NCI-H2227 (cell line): ENCODE results near the gene MYO18B.

Experiments used
- DNase-seq: peaks from one replicate; lab custom pipeline; 2025; ENCODE audit not compliant: unreplicated experiment; lab: John Stamatoyannopoulos, UW

The MYO18B gene

DNA sequence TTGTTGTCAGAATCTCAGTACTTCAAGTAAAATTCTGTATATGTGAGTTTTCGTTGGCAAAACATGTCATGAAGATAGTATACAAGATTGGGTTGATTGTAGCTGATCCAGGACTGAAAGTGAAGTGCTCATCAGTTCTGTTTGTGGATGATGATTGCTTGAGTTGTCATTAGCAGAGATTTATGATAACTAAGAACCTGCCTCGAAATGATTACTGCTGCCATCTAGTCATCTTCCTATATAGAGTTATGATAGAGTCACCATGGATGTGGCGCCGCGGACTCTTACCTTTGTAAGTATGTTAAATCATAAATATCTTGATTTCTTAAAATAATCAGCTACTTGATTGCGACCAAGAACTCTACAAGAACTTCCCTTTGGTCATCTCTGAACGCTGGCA lies 27.9 kb upstream of the MYO18B start:
- no peak for DNase-seq

DNA sequence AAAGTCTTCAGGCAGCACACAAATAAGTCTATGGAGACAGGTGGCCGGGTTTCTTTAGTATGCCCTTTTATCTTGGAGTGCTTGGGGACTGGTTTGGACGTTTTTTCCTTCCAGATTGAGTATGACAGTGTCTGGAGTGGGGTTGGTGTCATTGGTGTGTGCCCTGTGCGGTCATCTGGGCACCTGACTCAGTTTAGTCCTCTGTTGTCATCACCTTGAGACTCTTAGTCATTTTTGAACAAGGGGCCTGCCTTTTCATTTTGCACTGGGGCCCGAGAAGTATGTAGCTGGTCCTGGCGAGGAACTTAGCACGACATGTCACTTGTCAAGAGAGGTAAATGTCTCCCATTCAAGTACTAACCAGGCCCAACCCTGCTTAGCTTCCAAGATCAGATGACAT lies 27.2 kb upstream of the MYO18B start:
- DNase-seq: no peak

DNA sequence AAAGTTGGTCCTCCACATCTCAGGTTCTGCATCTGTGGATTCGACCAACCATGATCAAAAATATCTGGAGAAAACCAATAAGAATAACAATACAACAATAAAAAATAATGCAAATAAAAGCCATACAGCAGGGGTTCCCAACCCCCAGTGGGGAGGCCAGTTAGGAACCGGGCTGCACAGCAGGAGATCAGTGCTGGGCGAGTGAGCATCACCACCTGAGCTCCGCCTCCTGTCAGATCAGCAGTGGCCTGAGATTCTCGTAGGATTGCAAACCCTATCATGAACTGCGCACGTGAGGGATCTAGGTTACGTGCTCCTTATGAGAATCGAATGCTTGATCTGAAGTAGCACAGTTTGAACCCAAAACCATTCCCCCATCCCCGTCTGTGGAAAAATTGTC lies 25.4 kb upstream of the MYO18B start:
- no peak for DNase-seq

DNA sequence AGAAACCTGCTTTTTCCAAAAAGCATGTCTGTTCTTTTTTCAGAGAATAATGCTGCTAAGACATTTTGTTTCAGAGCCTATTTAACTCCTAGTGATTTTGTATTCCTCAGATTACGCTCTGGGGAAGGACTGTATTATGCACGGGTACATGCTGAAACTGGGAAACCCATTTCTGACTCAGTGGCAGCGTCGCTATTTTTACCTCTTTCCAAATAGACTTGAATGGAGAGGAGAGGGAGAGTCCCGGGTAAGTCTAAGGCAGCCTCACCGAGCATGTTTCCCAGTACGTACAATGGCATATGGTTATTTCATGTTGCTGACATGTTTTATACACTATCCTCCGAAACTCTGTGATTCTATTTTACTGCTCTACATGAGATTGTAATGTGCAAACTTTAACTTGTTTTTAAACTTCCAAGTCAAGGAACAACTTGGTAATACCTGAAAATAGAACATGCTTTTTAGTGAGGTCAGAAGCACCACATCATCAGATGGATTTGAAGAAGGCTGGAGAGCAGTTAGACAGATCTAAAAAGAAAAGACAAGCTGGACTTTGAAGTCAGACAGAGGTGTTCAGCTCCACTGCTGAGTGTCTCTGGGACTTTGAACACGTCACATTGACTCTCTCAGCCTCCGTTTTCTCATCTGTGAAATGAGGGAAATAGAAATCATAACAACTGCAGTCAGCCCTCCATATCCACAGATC lies 23.7 kb upstream of the MYO18B start:
- no peak for DNase-seq

DNA sequence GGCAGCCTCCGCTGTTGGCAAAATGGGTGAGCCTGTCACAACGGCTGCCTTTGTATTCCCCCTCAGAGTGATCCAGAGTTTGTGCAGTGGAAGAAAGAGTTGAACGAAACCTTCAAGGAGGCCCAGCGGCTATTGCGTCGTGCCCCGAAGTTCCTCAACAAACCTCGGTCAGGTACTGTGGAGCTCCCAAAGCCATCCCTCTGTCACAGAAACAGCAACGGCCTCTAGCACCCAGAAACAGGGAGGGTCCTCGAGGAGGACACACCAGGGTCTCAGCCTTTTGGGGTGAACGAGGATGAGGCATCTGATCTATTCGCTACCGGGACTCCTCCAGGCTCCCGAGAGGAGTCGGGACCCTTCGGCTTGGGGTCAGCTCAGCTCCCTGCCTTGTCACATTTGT lies 19.8 kb upstream of the MYO18B start:
- DNase-seq: no peak

DNA sequence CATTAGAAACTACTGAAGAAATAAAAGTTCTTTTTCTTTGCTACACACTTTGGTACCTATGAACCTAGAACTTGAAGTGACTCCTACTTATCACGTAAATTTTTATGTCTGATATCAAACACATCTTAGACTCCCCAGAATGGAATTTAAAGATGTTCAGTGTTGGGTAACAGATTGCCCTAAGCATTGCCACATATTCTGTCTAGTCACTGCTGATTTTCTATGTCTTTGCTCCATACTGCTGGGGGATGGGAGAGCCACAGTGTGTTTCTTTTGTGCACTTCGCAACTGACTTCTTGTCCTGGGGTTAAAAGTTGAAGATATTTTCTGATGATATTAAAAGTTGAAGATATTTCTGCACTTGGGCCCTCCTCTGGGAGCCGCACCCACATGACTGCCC lies 19.4 kb upstream of the MYO18B start:
- DNase-seq: no peak

DNA sequence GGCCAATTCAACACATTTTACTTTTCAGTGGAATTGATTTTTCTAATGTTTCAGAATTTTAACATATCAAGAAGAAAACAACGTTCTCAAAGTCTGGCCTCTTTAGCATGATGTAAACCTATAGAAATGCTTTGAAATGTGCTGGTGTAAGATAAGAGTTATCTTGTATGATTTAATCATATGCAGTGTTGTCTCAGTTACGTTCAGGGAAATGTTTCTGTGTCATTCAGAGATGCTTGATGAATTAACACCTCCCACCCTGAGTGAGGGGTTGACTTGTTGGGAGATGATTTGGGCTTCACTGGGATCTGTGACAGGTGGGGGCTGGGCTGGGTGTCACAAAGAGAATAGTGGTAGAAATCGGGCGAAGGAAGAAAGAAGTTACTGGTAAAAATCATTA lies 15.7 kb upstream of the MYO18B start:
- no peak for DNase-seq

- no peak for DNase-seq
These were observed 13.9 kb upstream of the MYO18B start for GRCh38 chr22:25728071-25728470.

DNA sequence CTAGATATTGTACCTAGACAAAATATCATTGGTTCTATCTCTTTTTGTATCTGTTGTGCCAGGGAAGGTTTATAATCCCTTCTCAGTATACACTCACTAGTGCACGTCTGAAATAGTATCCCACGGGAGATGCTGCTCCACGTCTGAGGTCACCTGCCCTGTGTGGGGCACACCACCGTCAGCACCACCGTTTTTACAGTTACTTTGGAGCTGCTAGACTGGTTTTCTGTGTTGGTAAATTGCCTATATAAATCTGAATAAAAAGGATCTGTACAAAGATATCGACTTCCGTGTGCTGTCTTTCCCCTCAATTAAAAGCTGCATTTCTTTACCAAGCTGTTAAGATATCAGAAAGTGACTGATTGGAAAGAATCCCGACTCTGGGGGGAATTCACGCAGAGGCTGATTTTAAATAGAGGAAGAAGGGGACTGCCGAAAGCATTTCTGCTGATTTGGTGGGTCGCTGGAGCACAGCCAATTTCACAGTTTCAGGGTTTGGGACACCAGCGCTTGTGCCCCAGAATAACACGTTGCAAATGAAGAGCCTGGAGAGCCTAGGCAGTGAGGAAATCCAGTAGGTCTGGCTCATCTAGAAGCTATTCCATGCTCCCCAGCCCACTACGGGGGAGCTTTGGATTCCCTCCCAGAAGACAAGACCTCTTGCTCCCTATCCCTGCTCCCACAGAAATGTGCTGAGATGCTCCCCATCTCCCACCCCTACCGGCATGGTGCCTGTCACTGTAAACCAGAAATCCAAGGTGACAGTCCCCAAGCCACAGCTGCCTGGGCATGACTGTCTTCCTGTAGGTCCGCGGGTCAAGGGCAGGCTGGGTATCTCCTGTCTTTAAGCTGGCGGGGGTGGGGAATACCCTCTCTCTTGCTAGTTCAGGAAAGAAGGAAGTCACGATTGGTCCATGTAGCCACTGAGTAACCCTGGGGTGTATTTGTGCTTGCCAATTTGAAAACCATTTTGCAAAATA lies 12.7 kb upstream of the MYO18B start:
- no peak for DNase-seq

DNA sequence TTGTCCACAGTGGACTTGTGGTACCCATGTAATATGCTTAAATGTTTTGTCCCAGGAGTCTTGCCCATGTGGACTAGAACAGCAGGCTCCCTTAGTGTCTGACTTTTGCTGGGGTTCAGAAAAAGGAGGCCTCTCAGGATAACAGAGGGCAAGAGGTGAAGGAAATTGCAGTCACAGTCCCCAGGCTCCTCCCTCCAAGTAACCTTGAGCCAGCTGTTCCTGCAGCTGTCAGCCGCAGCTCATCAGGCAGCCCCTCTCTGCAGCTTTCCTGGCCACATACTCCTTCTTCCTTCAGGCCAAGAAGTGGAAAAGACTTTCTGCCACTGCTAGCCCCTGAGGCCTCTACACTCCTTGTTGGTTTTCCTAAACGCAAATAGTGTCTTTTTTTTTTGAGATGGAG lies 6.3 kb upstream of the MYO18B start:
- DNase-seq: no peak

DNA sequence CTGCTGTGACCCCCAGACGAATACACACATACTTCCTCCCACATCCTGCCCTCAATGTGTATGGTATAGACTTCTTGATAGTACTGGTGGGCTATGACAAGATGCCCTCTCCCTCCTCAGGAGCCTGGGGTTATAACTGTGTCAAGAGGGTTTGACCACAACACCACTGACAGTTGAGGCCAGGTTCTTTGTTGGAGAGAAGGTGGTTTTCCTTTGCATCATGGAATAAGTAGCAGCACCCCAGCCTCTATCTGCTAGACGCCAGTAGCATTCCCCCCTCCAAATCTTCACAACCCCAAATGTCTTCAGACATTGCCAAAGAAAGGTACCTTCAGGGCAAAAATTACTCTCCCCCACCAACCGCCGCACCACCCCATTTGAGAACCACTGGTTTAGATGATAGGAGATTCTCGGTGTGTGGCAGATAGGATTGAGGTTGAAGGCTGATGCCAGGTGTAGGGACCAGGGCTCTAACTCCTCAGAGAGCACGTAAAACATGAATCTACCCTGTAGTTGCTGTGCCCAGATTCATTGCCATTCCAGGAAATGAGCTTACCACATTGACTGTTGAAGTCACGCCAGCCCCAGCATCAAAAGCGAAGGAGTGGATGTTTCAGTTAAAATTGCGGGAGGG lies 5.5 kb upstream of the MYO18B start:
- DNase-seq: no peak

DNA sequence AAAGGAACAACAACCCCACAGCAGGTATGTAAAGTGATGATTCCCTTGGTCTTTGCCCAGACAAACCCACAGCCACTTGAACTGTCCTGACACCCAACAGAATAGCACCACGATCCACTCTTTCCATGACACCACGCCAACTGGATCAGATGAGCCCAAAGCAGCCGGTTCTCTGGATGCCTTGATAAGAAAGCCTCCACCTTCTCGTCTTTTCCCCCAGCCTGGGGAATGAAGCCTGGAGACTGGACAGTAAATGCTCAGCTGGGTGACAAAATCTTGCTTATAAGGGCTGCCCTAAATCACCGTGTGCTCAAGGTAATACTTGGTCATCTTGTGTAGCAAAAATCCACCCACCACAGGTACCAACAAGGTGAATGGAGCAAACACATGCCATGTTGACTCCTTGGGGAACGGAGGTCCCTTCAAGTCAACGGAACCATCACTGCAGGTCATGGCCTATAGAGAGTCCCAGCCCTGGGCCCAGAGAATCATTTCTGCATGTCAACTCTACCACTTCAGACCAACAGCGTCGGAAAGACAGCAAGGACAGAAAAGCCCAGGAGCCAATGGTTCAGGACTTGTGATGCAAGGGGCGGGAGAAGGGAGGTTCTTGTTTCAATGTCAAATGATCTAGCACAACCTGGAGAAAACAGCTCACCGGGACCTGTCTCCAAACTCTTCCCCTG lies 2.2 kb upstream of the MYO18B start:
- no peak for DNase-seq

DNA sequence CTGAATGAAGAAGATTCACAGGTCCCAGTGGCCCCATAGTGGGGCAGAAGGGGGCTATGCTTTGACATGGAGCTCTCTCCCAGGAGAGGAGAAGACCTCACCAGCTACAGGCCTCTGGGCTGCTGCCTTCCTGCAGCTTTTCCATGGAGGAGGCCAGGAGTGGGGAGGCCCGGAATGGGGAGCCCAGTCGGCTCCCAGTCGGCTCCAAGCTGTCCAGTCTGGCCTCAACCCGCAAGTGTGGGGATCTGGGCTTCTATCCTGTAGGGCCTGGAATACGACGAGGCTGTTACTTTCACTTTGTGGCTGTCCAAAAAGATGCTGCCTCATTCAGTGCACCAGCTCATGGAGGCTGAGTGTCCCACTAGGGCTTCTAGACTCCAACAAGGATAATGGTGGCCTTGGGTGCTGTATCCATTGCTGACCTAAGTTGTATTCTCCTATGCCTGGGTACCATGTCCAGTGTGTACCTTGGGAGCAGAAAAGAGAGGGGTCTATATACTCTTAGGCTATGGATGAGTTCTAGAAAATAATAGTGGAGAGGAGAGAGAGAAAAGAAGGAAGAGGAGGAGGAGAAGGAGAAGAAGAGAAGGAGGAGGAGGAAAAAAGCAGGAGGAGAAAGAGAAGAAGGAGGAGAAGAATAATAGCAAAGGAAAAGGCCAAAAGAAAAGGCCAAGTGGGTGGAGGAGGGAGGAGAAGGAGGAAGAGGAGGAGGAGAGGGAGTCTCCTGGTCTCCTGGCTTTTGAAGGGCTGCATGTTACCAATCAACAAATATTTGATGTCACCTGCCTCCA lies 1.1 kb downstream of the MYO18B start:
- DNase-seq: no peak

DNA sequence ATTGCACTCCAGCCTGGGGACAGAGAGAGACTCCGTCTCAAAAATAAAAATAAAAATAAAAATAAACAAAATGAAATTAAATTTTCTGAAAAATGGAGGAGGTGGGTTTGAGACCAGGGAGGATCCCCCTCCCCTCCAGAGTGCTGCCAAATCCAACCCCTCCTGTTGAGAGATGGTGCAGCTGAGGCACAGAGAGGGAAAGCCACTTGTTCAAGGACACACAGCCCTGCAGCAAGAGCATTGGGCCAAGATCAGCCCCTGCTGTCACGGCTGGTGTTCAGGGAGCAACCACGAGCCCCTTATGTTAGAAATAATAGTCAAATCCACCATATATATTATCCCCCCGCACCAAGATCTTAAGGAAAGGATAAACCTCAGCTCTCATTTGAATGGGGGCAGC lies 2.7 kb downstream of the MYO18B start:
- no peak for DNase-seq

- no peak for DNase-seq
These were observed 3.5 kb downstream of the MYO18B start for GRCh38 chr22:25745341-25746011.

GRCh38 chr22:25746012-25746373 lies 4.0 kb downstream of the MYO18B start:
- no peak for DNase-seq

- DNase-seq: no peak
These were observed 5.4 kb downstream of the MYO18B start for GRCh38 chr22:25747245-25747944.

DNA sequence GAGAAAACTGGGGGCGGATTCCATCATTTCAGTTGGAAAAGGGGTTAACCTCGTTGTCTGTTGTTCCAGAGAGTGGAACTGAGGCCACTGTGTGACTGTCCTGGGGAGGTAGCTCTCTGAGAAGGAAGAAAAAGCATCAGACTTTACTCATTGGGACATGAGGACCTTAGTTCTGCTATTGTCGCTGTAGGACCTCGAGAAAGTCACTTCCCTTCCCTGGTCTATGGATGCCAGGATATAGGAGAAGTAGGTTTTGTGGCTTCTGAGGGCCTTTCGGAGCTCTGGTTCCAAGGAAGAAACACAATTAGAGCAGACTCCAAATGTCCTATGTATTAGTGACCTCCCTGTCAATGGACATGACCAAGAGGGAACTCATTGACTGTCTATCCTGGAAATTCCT lies 6.2 kb downstream of the MYO18B start:
- DNase-seq: no peak

DNA sequence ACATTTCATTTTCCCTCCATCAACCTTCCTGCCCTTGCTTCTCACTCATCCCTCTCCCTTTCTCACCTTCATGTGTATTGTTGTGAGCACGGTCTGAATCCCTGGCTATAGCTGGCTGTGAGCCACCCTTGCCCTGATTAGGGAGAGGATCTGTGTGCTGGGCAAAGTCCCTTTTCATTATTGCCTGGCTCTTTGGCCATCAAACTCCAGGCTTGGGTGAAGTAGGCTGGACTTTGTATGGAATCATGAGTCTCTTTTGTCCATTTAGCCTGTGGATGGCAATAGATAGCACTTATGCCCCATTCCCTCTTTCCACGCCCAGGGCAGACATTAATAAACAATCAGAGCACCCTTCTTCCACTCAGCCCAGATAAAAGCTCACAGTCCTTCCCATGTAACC lies 6.7 kb downstream of the MYO18B start:
- DNase-seq: no peak
